ENCODE measurements around the gene ICA1L. TPM values are rescaled to one million over a fixed set of nuclear protein-coding genes. Genes with fewer than 3 reads are reported as not detected.
"Not testable (repeated sequence)": the region's sequence is repeated elsewhere in the genome, so short reads cannot be mapped to it uniquely, and the experiment has no call there.

The ICA1L gene
- total RNA-seq, 2 donors from 2014 or later = 8.9 to 15.8 TPM

GRCh38 chr2:202911203-202911511 lies 39.6 kb upstream of the ICA1L start:
- no peak for TF ChIP-seq POLR2A (IDR thresholded peaks at IDR 0.05)
- peak overlapping the region; percentile 48 to 55 for H3K4me3 ChIP-seq
- intact Hi-C loops (cut with DNase I) = loop anchor here (10.0 kb wide), 1 partner anchor 104 kb away; the partner anchor contains the start of gene NBEAL1

GRCh38 chr2:202910698-202911097 lies 39.1 kb upstream of the ICA1L start:
- intact Hi-C loops (cut with DNase I) = loop anchor here (10.0 kb wide), 1 partner anchor 104 kb away; the partner anchor contains the start of gene NBEAL1
- no peak for DNase-seq (ENCODE audit: low spot score)
- Histone ChIP-seq H3K27me3 (replicated peaks; ENCODE audit: insufficient read depth) (no peaks in the 10 kb centered on the region), H3K36me3 (no peaks in the 10 kb centered on the region), H3K27ac (no peak overlapping the region), H3K9me3 (no peaks in the 10 kb centered on the region), H3K4me1 (replicated peaks) (no peaks in the 10 kb centered on the region), H3K4me3 (peak overlapping the region; percentile 48 to 55)
- WGBS = 11% methylated on average over 3 of the region's 3 CpGs
- no peak for TF ChIP-seq POLR2AphosphoS5 (IDR thresholded peaks at IDR 0.05)
- TF ChIP-seq POLR2A (IDR thresholded peaks at IDR 0.05) = no peak
- no peak for TF ChIP-seq CTCF (IDR thresholded peaks at IDR 0.05)

More at GRCh38 chr2:202911203-202911511, 39.6 kb upstream of the ICA1L start:
- no peaks in the 10 kb centered on the region for H3K4me1 ChIP-seq (replicated peaks)
- no peaks in the 10 kb centered on the region for H3K27me3 ChIP-seq (replicated peaks; ENCODE audit: insufficient read depth)
- DNase-seq (ENCODE audit: low spot score) = no peak
- WGBS = under 1% methylated on average over 8 of the region's 8 CpGs
- peak overlapping the region; percentile 84 to 88 for H3K27ac ChIP-seq
- no peaks in the 10 kb centered on the region for H3K9me3 ChIP-seq
- H3K36me3 ChIP-seq = no peaks in the 10 kb centered on the region

DNA sequence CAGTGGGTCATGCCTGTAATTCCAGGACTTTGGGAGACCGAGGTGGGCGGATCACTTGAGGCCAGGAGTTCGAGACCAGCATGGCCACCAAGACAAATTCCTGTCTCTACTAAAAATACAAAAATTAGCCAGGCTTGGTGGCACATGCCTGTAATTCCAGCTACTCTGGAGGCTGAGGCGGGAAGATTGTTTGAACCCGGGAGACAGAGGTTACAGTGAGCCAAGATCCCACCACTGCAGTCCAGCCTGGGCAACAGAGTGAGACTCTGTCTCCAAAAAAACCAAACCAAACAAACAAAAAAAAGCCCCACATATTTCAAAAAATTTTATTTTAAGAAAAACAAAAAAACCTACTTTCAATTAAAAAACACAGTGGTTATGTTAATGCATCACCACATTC lies 38.7 kb upstream of the ICA1L start:
- intact Hi-C loops (cut with DNase I) = loop anchor here (10.0 kb wide), 1 partner anchor 105 kb away; the partner anchor contains the start of gene NBEAL1
- H3K36me3 ChIP-seq; DNase-seq (ENCODE audit: low spot score); H3K4me3 ChIP-seq; H3K27me3 ChIP-seq (replicated peaks; ENCODE audit: insufficient read depth); H3K27ac ChIP-seq; H3K4me1 ChIP-seq (replicated peaks); H3K9me3 ChIP-seq: not testable (repeated sequence)
- 87% methylated on average over 5 of the region's 5 CpGs for WGBS

DNA sequence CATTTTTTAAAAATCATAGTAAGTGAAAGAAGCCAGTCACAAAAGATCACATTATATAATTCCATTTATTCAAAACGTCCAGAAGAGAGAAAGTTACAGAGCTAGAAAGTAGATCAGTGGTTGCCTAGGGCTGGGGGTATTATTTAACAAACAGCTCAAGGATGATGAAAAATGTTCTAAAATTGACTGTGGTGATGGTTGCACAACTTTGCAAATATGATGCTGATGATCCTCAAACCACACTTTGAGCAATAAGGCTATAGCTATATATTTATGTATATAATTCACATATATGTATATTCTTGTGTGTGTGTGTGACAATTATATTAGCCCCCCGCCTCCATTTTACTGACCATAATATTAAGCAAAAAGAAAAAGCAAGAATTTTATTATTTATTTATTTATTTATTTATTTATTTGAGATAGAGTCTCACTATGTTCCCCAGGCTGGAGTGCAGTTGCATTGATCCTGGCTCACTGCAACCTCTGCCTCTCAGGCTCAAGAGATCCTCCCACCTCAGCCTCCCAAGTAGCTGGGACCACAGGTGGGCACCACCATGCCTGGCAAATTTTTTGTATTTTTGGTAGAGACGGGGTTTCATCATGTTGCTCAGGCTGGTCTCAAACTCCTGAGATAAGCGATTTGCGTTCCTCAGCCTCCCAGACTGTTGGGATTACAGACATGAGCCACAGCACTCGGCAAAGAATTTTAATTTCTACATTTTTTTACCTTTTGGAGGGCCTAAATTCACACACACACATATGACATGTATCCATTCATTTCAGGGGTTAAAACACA lies 38.0 kb upstream of the ICA1L start:
- TF ChIP-seq CTCF (IDR thresholded peaks at IDR 0.05) = no peak
- no peak for TF ChIP-seq POLR2AphosphoS5 (IDR thresholded peaks at IDR 0.05)
- no peak for TF ChIP-seq POLR2A (IDR thresholded peaks at IDR 0.05)
- Histone ChIP-seq H3K4me1 (replicated peaks) (no peaks in the 10 kb centered on the region), H3K27me3 (replicated peaks; ENCODE audit: insufficient read depth) (no peaks in the 10 kb centered on the region), H3K36me3 (no peaks in the 10 kb centered on the region), H3K4me3 (no peak overlapping the region), H3K27ac (no peak overlapping the region), H3K9me3 (no peaks in the 10 kb centered on the region)
- intact Hi-C loops (cut with DNase I) = loop anchor here (10.0 kb wide), 1 partner anchor 105 kb away; the partner anchor contains the start of gene NBEAL1
- DNase-seq (ENCODE audit: low spot score) = no peak
- 93% methylated on average over 6 of the region's 6 CpGs for WGBS

GRCh38 chr2:202908186-202908585 lies 36.6 kb upstream of the ICA1L start:
- TF ChIP-seq POLR2A (IDR thresholded peaks at IDR 0.05) (no peak), POLR2AphosphoS5 (IDR thresholded peaks at IDR 0.05) (no peak), CTCF (IDR thresholded peaks at IDR 0.05) (no peak)
- DNase-seq (ENCODE audit: low spot score) = no peak
- intact Hi-C loops (cut with DNase I) = no loop called here
- no peaks in the 10 kb centered on the region for H3K27me3 ChIP-seq (replicated peaks; ENCODE audit: insufficient read depth)
- WGBS = 83% methylated on average over 5 of the region's 5 CpGs
- no peak overlapping the region for H3K27ac ChIP-seq
- no peaks in the 10 kb centered on the region for H3K4me1 ChIP-seq (replicated peaks)
- H3K4me3 ChIP-seq = no peak overlapping the region
- H3K36me3 ChIP-seq = no peaks in the 10 kb centered on the region
- no peaks in the 10 kb centered on the region for H3K9me3 ChIP-seq

DNA sequence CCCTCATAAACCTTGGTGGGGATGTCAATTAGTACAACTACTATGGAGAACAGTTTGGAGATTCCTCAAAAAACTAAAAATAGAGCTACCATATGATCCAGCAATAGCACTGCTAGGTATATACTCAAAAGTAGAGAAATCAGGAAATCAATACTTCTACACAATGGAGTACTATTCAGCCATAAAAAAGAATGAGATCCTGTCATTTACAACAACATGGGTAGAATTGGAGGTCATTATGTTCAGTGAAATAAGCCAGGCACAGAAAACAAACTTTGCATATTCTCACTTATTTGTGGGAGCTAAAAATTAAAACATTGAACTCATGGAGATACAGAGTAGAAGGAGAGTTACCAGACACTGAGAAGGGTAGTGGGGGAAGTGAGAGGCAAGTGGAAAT lies 33.9 kb upstream of the ICA1L start:
- H3K27me3 ChIP-seq (replicated peaks; ENCODE audit: insufficient read depth); H3K4me1 ChIP-seq (replicated peaks); H3K9me3 ChIP-seq; H3K4me3 ChIP-seq; H3K27ac ChIP-seq; intact Hi-C loops (cut with DNase I); DNase-seq (ENCODE audit: low spot score); H3K36me3 ChIP-seq: not testable (repeated sequence)

All from prostate gland (tissue), 2 donors.